Stimulated activated CD8-positive, alpha-beta memory T cell treated with anti-CD3 and anti-CD28 coated beads, Interleukin-15, amount 100 ng/mL, for 48 hours (primary cell): Measurements from ENCODE around the gene EGR4.
A peak's percentile ranks its signal among the peaks of the same experiment; 100 is the strongest.

Experiments used
- DNase-seq, 2 donors: peaks; one replicate each; pipeline ENCODE4 v3.0.0-alpha.2; 2020; ENCODE audit warnings: low read depth in 2 of 2

EGR4 gene

GRCh38 chr2:73290049-73290839, 3.1 kb downstream of the EGR4 start:
- DNase-seq: no peak

GRCh38 chr2:73289304-73289703, 4.0 kb downstream of the EGR4 start:
- no peak for DNase-seq

- DNase-seq: no peak
These were observed 7.2 kb downstream of the EGR4 start for GRCh38 chr2:73286134-73286655.

GRCh38 chr2:73285159-73285739, 8.1 kb downstream of the EGR4 start:
- DNase-seq: peak in 1 of 2 donors; percentile 13

GRCh38 chr2:73284296-73285158, 8.8 kb downstream of the EGR4 start, which contains the start of gene FBXO41:
Gene FBXO41 (minus strand): TSS chr2:73284478. CDS start chr2:73269630, 14,848 bp downstream.
- peak; percentile 72 to 75 for DNase-seq

GRCh38 chr2:73283545-73284295, 9.6 kb downstream of the EGR4 start:
- peak in 1 of 2 donors; percentile 16 for DNase-seq

GRCh38 chr2:73282924-73283544, 10.3 kb downstream of the EGR4 start:
- no peak for DNase-seq

GRCh38 chr2:73281244-73281643, 12.1 kb downstream of the EGR4 start:
- no peak for DNase-seq

GRCh38 chr2:73279852-73280251, 13.5 kb downstream of the EGR4 start:
- DNase-seq: no peak

- no peak for DNase-seq
These were observed 21.1 kb downstream of the EGR4 start for GRCh38 chr2:73272270-73272669.

- DNase-seq: no peak
These were observed 23.5 kb downstream of the EGR4 start for GRCh38 chr2:73269686-73270465.

GRCh38 chr2:73268830-73269685, 24.3 kb downstream of the EGR4 start:
- peak; percentile 53 to 63 for DNase-seq

GRCh38 chr2:73268366-73268829, 24.9 kb downstream of the EGR4 start:
- DNase-seq: no peak

GRCh38 chr2:73267008-73267407, 26.3 kb downstream of the EGR4 start:
- no peak for DNase-seq

GRCh38 chr2:73266061-73266901, 27.1 kb downstream of the EGR4 start:
- DNase-seq: no peak

GRCh38 chr2:73265298-73266060, 27.9 kb downstream of the EGR4 start:
- no peak for DNase-seq

- DNase-seq: no peak
These were observed 28.6 kb downstream of the EGR4 start for GRCh38 chr2:73264783-73265182.

- no peak for DNase-seq
These were observed 29.1 kb downstream of the EGR4 start for GRCh38 chr2:73264332-73264606.
